ENCODE measurements around the gene WNT7A.

- TF ChIP-seq CTCF (IDR thresholded peaks at IDR 0.05) (peak in 1 of 6 experiments; percentile 3), POLR2A (IDR thresholded peaks at IDR 0.05) (no peak)
Measured at GRCh38 chr3:13880811-13881156, 913 bp upstream of the WNT7A start.
